GM12872 (cell line): ENCODE measurements around the gene IFIT3.

ENCODE experiments used
- CTCF ChIP-seq: IDR thresholded peaks from 3 replicates; pipeline ENCODE4 v1.5.1; 2011; ENCODE audit warnings: low read depth, mild to moderate bottlenecking, low read length, moderate library complexity; ENCODE audit not compliant: insufficient read depth

Gene IFIT3

GRCh38 chr10:89283025-89283935 is 44.5 kb upstream of the IFIT3 start:
- no peak for TF ChIP-seq CTCF

DNA sequence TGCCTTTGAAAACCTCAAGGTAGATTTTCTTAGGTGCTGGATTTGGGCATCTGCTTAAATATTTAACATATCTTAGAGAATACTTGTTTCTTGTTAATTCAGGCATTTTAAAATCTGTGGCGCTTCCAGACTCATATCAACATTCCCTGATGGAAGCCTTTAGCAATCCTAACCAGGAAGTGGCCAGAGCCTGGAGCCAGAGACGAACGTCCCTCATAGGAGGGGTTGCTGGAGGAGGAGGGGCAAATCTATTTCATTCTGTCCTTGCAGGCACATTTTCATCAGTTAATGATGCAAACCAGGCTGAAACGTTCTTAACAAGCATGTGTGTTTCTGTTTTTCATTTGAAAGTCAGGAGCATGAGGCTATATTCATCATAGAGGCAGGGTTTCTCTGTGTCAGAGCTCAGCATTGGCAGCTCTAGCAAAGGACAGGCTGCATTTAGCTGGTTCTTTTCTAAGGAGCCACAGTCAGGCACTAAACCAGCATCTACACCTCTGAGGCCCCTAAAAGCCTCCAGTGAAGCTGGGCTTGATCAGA is 43.8 kb upstream of the IFIT3 start:
- TF ChIP-seq CTCF, result no peak

- no peak for TF ChIP-seq CTCF
Measured at GRCh38 chr10:89294721-89295239, 33.0 kb upstream of the IFIT3 start.

GRCh38 chr10:89295597-89295996 is 32.2 kb upstream of the IFIT3 start:
- TF ChIP-seq CTCF, result no peak

DNA sequence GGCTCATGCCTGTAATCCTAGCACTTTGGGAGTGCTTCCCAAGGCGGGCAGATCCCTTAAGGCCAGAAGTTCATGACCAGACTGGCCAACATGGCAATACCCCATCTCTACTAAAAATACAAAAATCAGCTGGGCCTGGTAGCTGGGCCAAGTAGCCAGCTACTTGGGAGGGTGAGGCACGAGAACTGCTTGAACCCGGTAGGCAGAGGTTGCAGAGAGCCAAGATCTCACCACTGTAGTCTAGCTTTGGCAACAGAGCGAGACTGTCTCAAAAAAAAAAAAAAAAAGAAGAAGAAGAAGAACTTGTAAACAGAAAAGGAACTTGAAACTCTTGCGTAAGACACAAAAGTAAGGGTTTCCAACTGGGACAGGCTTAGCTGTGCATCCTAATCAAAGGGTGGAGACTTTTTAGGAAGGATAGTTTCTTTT is 31.6 kb upstream of the IFIT3 start:
- no peak for TF ChIP-seq CTCF

- no peak for TF ChIP-seq CTCF
Measured at GRCh38 chr10:89297356-89297755, 30.4 kb upstream of the IFIT3 start.

- no peak for TF ChIP-seq CTCF
Measured at GRCh38 chr10:89297791-89298190, 30.0 kb upstream of the IFIT3 start.
